ENCODE data around the gene AJAP1. TPM values are rescaled to one million over a fixed set of nuclear protein-coding genes. Genes with fewer than 3 reads are reported as not detected.

The AJAP1 gene
- total RNA-seq, 2 experiments from 2014 or later: not detected

DNA sequence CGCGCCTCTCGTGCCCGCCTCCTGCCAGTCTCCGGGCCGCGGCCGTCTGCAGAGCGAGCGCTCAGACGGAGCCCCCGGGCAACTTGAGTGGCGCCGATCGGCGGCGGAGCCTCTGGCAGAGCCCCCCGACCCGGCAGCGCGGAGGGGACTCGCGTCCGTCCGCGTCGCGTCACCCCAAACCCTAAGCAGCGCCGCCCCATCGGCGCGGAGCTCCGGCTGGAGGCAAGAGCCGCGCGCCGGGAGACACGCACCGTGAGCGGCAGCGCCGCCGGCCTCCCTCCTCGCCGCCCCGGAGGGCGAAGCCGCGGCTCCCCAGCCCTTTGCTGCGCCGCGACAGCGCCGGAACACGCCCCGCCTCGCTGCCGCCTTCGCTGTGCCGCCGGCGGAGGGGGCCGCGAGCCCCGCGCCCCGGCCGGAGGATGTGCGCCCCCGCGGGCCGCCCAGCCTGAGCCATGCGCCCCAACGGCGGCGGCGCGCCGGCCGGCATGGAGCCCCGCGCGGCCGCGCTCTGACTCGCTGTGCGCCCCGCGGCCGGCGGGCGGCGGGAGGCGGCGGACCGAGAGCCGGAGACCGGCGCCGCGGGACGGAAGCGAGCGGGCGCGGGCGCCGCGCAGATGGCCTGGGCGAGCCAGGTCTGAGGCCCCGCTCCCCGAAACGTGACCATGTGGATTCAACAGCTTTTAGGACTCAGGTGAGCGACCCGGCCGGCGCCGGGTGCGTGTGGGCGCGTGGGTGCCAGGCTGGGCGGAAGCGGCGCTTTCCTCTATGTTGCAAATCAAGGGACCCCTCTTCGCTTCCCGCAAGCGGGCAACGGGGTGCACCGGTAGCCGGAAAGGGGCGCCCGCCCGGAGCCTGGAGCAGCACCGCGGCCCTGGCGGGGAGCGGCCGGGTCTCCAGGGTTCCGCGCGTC is 610 bp downstream of the AJAP1 start:
- H3K4me2 ChIP-seq (ENCODE audit: low read length): no peak overlapping the region
- TF ChIP-seq EZH2phosphoT487 (IDR thresholded peaks at IDR 0.05; ENCODE audit: borderline replicate concordance, low read depth, low read length): no peak
- TF ChIP-seq, protein P1, sequence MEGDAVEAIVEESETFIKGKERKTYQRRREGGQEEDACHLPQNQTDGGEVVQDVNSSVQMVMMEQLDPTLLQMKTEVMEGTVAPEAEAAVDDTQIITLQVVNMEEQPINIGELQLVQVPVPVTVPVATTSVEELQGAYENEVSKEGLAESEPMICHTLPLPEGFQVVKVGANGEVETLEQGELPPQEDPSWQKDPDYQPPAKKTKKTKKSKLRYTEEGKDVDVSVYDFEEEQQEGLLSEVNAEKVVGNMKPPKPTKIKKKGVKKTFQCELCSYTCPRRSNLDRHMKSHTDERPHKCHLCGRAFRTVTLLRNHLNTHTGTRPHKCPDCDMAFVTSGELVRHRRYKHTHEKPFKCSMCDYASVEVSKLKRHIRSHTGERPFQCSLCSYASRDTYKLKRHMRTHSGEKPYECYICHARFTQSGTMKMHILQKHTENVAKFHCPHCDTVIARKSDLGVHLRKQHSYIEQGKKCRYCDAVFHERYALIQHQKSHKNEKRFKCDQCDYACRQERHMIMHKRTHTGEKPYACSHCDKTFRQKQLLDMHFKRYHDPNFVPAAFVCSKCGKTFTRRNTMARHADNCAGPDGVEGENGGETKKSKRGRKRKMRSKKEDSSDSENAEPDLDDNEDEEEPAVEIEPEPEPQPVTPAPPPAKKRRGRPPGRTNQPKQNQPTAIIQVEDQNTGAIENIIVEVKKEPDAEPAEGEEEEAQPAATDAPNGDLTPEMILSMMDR (conservative IDR thresholded peaks at IDR 0.05; ENCODE audit: low read length): no peak
- intact Hi-C loops (cut with micrococcal nuclease; ENCODE audit: unreplicated experiment): loop anchor here (5.0 to 10.0 kb wide), 3 partner anchors 122 to 1090 kb away; no protein-coding TSS in a partner anchor
- no peaks in the 10 kb centered on the region for H3K9me2 ChIP-seq (ENCODE audit: insufficient read depth, low read length)
- no peak overlapping the region for H3K4me3 ChIP-seq (ENCODE audit: low read depth, low read length, poor library complexity, severe bottlenecking)
- peaks cover 23% of the 10 kb centered on the region for H3K4me1 ChIP-seq (ENCODE audit: insufficient read depth, low read length, poor library complexity, severe bottlenecking)
- no peak for DNase-seq (ENCODE audit: low spot score)
- no peaks in the 10 kb centered on the region for H3K79me2 ChIP-seq (ENCODE audit: insufficient read depth, low read depth, low read length)
- H3K27ac ChIP-seq (ENCODE audit: low read depth, low read length, poor library complexity, severe bottlenecking): no peak overlapping the region
- POLR2A ChIA-PET: no interaction called here
- CTCF ChIA-PET (ENCODE audit: unreplicated experiment): interaction anchor here (1.2 kb wide), 1 partner anchor 169 kb away, joined by 3 read pairs; no protein-coding TSS in a partner anchor
- H3K9me3 ChIP-seq (ENCODE audit: low read length): no peaks in the 10 kb centered on the region
- H4K20me1 ChIP-seq (ENCODE audit: insufficient read depth, low read length): no peaks in the 10 kb centered on the region
- no peak overlapping the region for H2AFZ ChIP-seq (ENCODE audit: low read length)
- H3K36me3 ChIP-seq (ENCODE audit: insufficient read depth, low read length): no peaks in the 10 kb centered on the region
- no TSS peak for BruUV-seq (replicated peaks)

DNA sequence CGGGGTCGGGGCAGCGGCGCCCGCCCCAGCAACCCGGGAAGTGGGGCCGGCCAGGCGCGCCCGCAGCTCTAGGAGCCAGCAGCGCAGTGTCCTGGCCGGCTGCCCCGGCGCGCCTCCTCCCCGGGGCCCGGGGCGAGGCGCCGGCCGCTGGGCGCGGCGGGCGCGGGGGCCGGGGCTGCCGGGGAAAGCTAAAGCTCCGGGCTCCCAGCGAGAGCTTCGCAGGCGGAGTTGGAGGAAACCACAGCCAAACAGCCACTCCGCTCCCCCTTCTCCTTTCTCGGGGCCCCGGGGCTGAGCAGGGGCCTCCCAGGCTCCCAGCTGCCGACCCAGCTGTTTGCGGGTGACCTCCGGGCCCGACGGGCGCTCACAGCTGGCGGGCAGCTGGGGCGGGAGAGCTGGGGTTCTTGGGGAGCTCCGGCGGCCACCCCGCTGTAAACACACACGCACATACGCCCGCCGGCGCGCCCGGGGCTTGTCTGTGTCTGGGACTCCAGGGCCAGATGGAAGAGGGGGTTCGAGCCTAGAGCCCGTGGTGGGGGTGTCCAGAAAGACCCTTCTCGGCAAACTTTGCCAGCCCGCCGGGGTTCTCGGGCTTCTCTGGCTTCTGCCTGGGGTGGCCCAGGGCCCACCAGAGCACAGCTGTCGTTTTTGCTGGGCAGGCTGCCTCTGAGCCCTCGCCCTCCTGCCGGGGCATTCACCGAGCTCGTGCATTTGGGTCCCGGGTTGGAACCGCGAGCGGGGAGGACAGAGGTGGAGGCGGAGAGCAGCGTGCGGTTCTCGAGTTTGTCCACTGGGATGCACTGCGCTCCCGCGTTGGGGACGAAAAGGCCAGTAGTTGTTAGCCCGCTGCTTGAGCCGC is 1.5 kb downstream of the AJAP1 start:
- no TSS peak for BruUV-seq (replicated peaks)
- intact Hi-C loops (cut with micrococcal nuclease; ENCODE audit: unreplicated experiment): loop anchor here (1.0 to 10.0 kb wide), 5 partner anchors 87 to 1089 kb away; no protein-coding TSS in a partner anchor

More for the DNA sequence above, 1.5 kb downstream of the AJAP1 start:
- Histone ChIP-seq H3K9me3 (ENCODE audit: low read length) (no peaks in the 10 kb centered on the region), H3K27ac (ENCODE audit: low read depth, low read length, poor library complexity, severe bottlenecking) (no peak overlapping the region), H3K4me3 (ENCODE audit: low read depth, low read length, poor library complexity, severe bottlenecking) (no peak overlapping the region), H4K20me1 (ENCODE audit: insufficient read depth, low read length) (no peaks in the 10 kb centered on the region), H3K36me3 (ENCODE audit: insufficient read depth, low read length) (no peaks in the 10 kb centered on the region), H3K4me1 (ENCODE audit: insufficient read depth, low read length, poor library complexity, severe bottlenecking) (peaks cover 14% of the 10 kb centered on the region), H2AFZ (ENCODE audit: low read length) (no peak overlapping the region), H3K9me2 (ENCODE audit: insufficient read depth, low read length) (no peaks in the 10 kb centered on the region), H3K79me2 (ENCODE audit: insufficient read depth, low read depth, low read length) (no peaks in the 10 kb centered on the region), H3K4me2 (ENCODE audit: low read length) (peak overlapping the region; percentile 17; the same call in 1 of the 2 replicates)
- CTCF ChIA-PET (ENCODE audit: unreplicated experiment): interaction anchor here (1.2 kb wide), 1 partner anchor 168 kb away, joined by 3 read pairs; no protein-coding TSS in a partner anchor
- POLR2A ChIA-PET: no interaction called here
- TF ChIP-seq, protein P1 (conservative IDR thresholded peaks at IDR 0.05; ENCODE audit: low read length): peak; percentile 68
- TF ChIP-seq EZH2phosphoT487 (IDR thresholded peaks at IDR 0.05; ENCODE audit: borderline replicate concordance, low read depth, low read length): 0 out of 2 replicates have a peak, but pooled peaks have one; percentile 54
- peak; percentile 61 for DNase-seq (ENCODE audit: low spot score)
